GM23338 (cell line): ENCODE measurements around the gene LPGAT1.

Experiments
- CTCF ChIP-seq, 2 experiments: fragments of 200-600 bp in 1 of 2; sonication (generic) in 1 of 2; conservative IDR thresholded peaks; 2 replicates each; pipeline versions ENCODE4 v1.5.1 to v1.6.1; 2016 to 2017; ENCODE audit warnings: antibody characterized with exemption in 2 of 2, low read depth in 2 of 2, mild to moderate bottlenecking in 2 of 2, moderate library complexity in 1 of 2
- ETS1 ChIP-seq: IDR thresholded peaks from 2 replicates; pipeline ENCODE4 v1.6.1; 2016; ENCODE audit warnings: antibody characterized with exemption
- EZH2 ChIP-seq: fragments of 200-600 bp; sonication (generic); IDR thresholded peaks from one replicate; pipeline ENCODE4 v1.8.0; 2017; ENCODE audit warnings: antibody characterized with exemption, mild to moderate bottlenecking, low read depth; ENCODE audit not compliant: unreplicated experiment
- NANOG ChIP-seq: IDR thresholded peaks from 2 replicates; pipeline ENCODE4 v1.6.1; 2016; ENCODE audit warnings: antibody characterized with exemption, borderline replicate concordance
- POLR2AphosphoS5 ChIP-seq: IDR thresholded peaks from 2 replicates; pipeline ENCODE4 v1.6.1; 2016; ENCODE audit warnings: antibody characterized with exemption, low read depth

- TF ChIP-seq CTCF (conservative IDR thresholded peaks at IDR 0.05; ENCODE audit: low read depth in 2 of 2) (no peak), EZH2 (no peak), ETS1 (no peak), POLR2AphosphoS5 (no peak), NANOG (no peak)
Observed at GRCh38 chr1:211704543-211704942, 126.0 kb downstream of the LPGAT1 start.
